B cell (primary cell): ENCODE results near the gene FAM222A. TPM values are rescaled to one million over a fixed set of nuclear protein-coding genes. Genes with fewer than 3 reads are reported as not detected.

Source experiments
- ATAC-seq: fragments of 200-7000 bp; cut with Tn5 transposase; one replicate; pipeline ENCODE4 v1.10.0; 2021; ENCODE audit warnings: low read depth, mild to moderate bottlenecking, moderate number of reproducible peaks, moderate library complexity
- CTCF ChIA-PET: fragments of 350-600 bp; sonication (Branson Sonifier 250); formaldehyde crosslinking; loops from one replicate; lab custom pipeline; 2021; ENCODE audit warnings: antibody characterized with exemption, inconsistent platforms; lab: Charles Lee
- POLR2A ChIA-PET: fragments of 350-600 bp; sonication (Branson Sonifier 250); formaldehyde crosslinking; loops from one replicate; lab custom pipeline; 2021; ENCODE audit warnings: antibody characterized with exemption; lab: Charles Lee
- DNase-seq: peaks from one replicate; pipeline ENCODE4 v3.0.0; 2013
- H2AFZ ChIP-seq: 2 replicates; pipeline ENCODE4 v1.6.1; 2012; ENCODE audit warnings: mild to moderate bottlenecking, low read depth, low read length; ENCODE audit not compliant: insufficient read depth, poor library complexity, severe bottlenecking
- H3K27ac ChIP-seq, 2 donors: 1 replicate in 1 of 2; 2 replicates in 1 of 2; pipeline ENCODE4 v1.5.1; 2012 to 2013; ENCODE audit warnings: low read length in 2 of 2, mild to moderate bottlenecking in 2 of 2, moderate library complexity in 1 of 2
- H3K27me3 ChIP-seq, 4 experiments: fragments of 200-600 bp in 1 of 4; sonication (generic) in 1 of 4; replicated peaks in 1 of 4; 1 replicate in 2 of 4; 2 replicates in 2 of 4; pipeline versions ENCODE4 v1.6.1 to v1.7.0; 2013 to 2016; ENCODE audit warnings: low read length in 3 of 4, mild to moderate bottlenecking in 2 of 4, mixed read lengths in 1 of 4, moderate library complexity in 1 of 4; ENCODE audit not compliant: insufficient read depth in 4 of 4, control insufficient read depth in 3 of 4; ENCODE audit errors: control extremely low read depth in 1 of 4
- H3K36me3 ChIP-seq, 2 experiments: replicated peaks in 1 of 2; 1 replicate in 1 of 2; 2 replicates in 1 of 2; pipeline versions ENCODE4 v1.6.1 to v1.7.1; 2013; ENCODE audit warnings: low read length in 1 of 2; ENCODE audit not compliant: insufficient read depth in 2 of 2, control insufficient read depth in 1 of 2; ENCODE audit errors: control extremely low read depth in 1 of 2, extremely low read depth in 1 of 2
- H3K4me1 ChIP-seq, 2 donors: fragments of 200-600 bp in 1 of 2; sonication (generic) in 1 of 2; 1 replicate in 1 of 2; 2 replicates in 1 of 2; pipeline versions ENCODE4 v1.5.1 to v1.6.1; 2013 to 2017; ENCODE audit warnings: low read length in 2 of 2; ENCODE audit not compliant: control insufficient read depth in 2 of 2, insufficient read depth in 2 of 2
- H3K4me2 ChIP-seq: replicated peaks from 2 replicates; pipeline ENCODE3; 2012; ENCODE audit warnings: mild to moderate bottlenecking, low read depth, low read length; ENCODE audit not compliant: poor library complexity, severe bottlenecking
- H3K4me3 ChIP-seq, 5 experiments: fragments of 200-600 bp in 1 of 5; sonication (generic) in 1 of 5; 1 replicate in 3 of 5; 2 replicates in 2 of 5; pipeline versions ENCODE4 v1.5.1 to v1.7.0; 2011 to 2016; ENCODE audit warnings: low read length in 4 of 5, mild to moderate bottlenecking in 4 of 5, low read depth in 2 of 5, control low read depth in 1 of 5, moderate library complexity in 1 of 5; ENCODE audit not compliant: insufficient read depth in 1 of 5; ENCODE audit errors: control extremely low read depth in 1 of 5, extremely low read depth in 1 of 5
- H3K79me2 ChIP-seq: fragments of 200-600 bp; sonication (generic); one replicate; pipeline ENCODE4 v1.6.0; 2016; ENCODE audit warnings: low read length; ENCODE audit not compliant: control insufficient read depth, insufficient read depth
- H3K9ac ChIP-seq: fragments of 200-600 bp; sonication (generic); 2 replicates; pipeline ENCODE4 v1.6.1; 2017; ENCODE audit warnings: mild to moderate bottlenecking, low read length, moderate library complexity
- H3K9me3 ChIP-seq, 3 donors: one replicate each; pipeline versions ENCODE4 v1.6.1 to v1.7.1; 2013; ENCODE audit warnings: low read length in 2 of 3; ENCODE audit not compliant: control insufficient read depth in 2 of 3, insufficient read depth in 1 of 3; ENCODE audit errors: control extremely low read depth in 1 of 3
- H4K20me1 ChIP-seq: 2 replicates; pipeline ENCODE4 v1.6.0; 2012; ENCODE audit warnings: mild to moderate bottlenecking, low read length; ENCODE audit not compliant: insufficient read depth, control insufficient read depth, poor library complexity, severe bottlenecking
- H3K27ac Mint-ChIP-seq: one replicate; pipeline ENCODE4 v1.8.0; 2021; ENCODE audit warnings: mixed read lengths
- H3K27me3 Mint-ChIP-seq: one replicate; pipeline ENCODE4 v1.8.0; 2021; ENCODE audit warnings: mixed read lengths
- H3K4me1 Mint-ChIP-seq: one replicate; pipeline ENCODE4 v1.8.0; 2021; ENCODE audit warnings: mixed read lengths
- H3K4me3 Mint-ChIP-seq: one replicate; pipeline ENCODE4 v1.8.0; 2021; ENCODE audit warnings: mixed read lengths
- H3K9me3 Mint-ChIP-seq: one replicate; pipeline ENCODE4 v1.8.0; 2022; ENCODE audit warnings: mixed read lengths; ENCODE audit not compliant: insufficient read depth
- CTCF ChIP-seq: fragments of 200-600 bp; IDR thresholded peaks from one replicate; pipeline ENCODE4 v1.8.0; 2022; ENCODE audit warnings: antibody characterized with exemption, mild to moderate bottlenecking
- EZH2 ChIP-seq: IDR thresholded peaks from 2 replicates; pipeline ENCODE4 v1.6.1; 2012; ENCODE audit warnings: borderline replicate concordance, low read depth, mild to moderate bottlenecking, moderate library complexity, low read length; ENCODE audit not compliant: insufficient read depth, poor library complexity, severe bottlenecking
- WGBS: methylation state at CpG from one replicate; pipeline ENCODE4 v1.1.5; 2013; ENCODE audit warnings: missing lambda C conversion rate; ENCODE audit not compliant: insufficient coverage; 5-methylcytosine and 5-hydroxymethylcytosine counted together
- intact Hi-C: fragments of 100-400 bp; cut with micrococcal nuclease; formaldehyde crosslinking; loops from one replicate; pipeline ENCODE4 v1.10.0; 2022
- polyA plus RNA-seq: library from polyadenylated mRNA; depleted of rRNA; stranded (reverse); fragments of >200 nt; gene quantifications from 2 replicates; pipeline ENCODE4 v1.2.3, GENCODE V29; 2012
- total RNA-seq, 2 donors: library from RNA; stranded (reverse); fragments of 120-200 nt in 1 of 2; gene quantifications; 1 replicate in 1 of 2; 2 replicates in 1 of 2; pipeline versions ENCODE4 v1.2.3 to v1.2.4, GENCODE V29; 2013 to 2022

Gene FAM222A
- total and polyA plus RNA-seq, 2 donors (not counting 1 experiment from before 2014, with no cell fraction given), result 0.49 to 4.6 TPM

GRCh38 chr12:109743076-109743910 lies 29.7 kb downstream of the FAM222A start:
- Histone ChIP-seq H3K27ac (no peak overlapping the region), H2AFZ (no peak overlapping the region), H3K79me2 (no peaks in the 10 kb centered on the region), H3K4me2 (no peak overlapping the region), H3K9me3 (no peaks in the 10 kb centered on the region), H3K36me3 (no peaks in the 10 kb centered on the region), H3K4me1 (no peaks in the 10 kb centered on the region), H3K27me3 (no peaks in the 10 kb centered on the region), H4K20me1 (no peaks in the 10 kb centered on the region), H3K9ac (no peak overlapping the region), H3K4me3 (no peak overlapping the region)
- DNase-seq (no peak), ATAC-seq (no peak)
- POLR2A ChIA-PET, result no interaction called here
- Mint-ChIP-seq H3K27ac (no peak overlapping the region), H3K27me3 (peaks cover 4% of the 10 kb centered on the region), H3K4me1 (no peaks in the 10 kb centered on the region), H3K9me3 (no peaks in the 10 kb centered on the region), H3K4me3 (no peak overlapping the region)
- TF ChIP-seq EZH2 (no peak), CTCF (no peak)
- intact Hi-C loops, result no loop called here
- WGBS, result 93% methylated on average over 16 of the region's 17 CpGs
- CTCF ChIA-PET, result no interaction called here

- no peak overlapping the region for H2AFZ ChIP-seq
- WGBS, result 92% methylated on average over 14 of the region's 14 CpGs
- no peaks in the 10 kb centered on the region for H4K20me1 ChIP-seq
- H3K27ac ChIP-seq, result no peak overlapping the region
- ChIA-PET POLR2A (no interaction called here), CTCF (no interaction called here)
- ATAC-seq, result no peak
- no peaks in the 10 kb centered on the region for H3K79me2 ChIP-seq
- Mint-ChIP-seq H3K27ac (no peak overlapping the region), H3K4me3 (no peak overlapping the region), H3K4me1 (no peaks in the 10 kb centered on the region), H3K9me3 (no peaks in the 10 kb centered on the region), H3K27me3 (peaks cover 4% of the 10 kb centered on the region)
- H3K27me3 ChIP-seq, result no peaks in the 10 kb centered on the region
- TF ChIP-seq EZH2 (no peak), CTCF (no peak)
- no peaks in the 10 kb centered on the region for H3K9me3 ChIP-seq
- DNase-seq, result no peak
- intact Hi-C loops, result no loop called here
- no peak overlapping the region for H3K9ac ChIP-seq
- H3K4me1 ChIP-seq, result no peaks in the 10 kb centered on the region
- H3K4me3 ChIP-seq, result no peak overlapping the region
- no peaks in the 10 kb centered on the region for H3K36me3 ChIP-seq
- no peak overlapping the region for H3K4me2 ChIP-seq
Observed at GRCh38 chr12:109744026-109744425, 30.4 kb downstream of the FAM222A start.
